ENCODE results near the gene TFF1. TPM values are rescaled to one million over a fixed set of nuclear protein-coding genes. Genes with fewer than 3 reads are reported as not detected.

Gene TFF1
- polyA plus RNA-seq, 2 donors: 0.42 to 9.7 TPM

GRCh38 chr21:42330380-42331371 lies 35.7 kb downstream of the TFF1 start:
- no peak overlapping the region for H3K27ac ChIP-seq (ENCODE audit: low read depth in 2 of 2, low read length in 1 of 2)
- H3K4me3 ChIP-seq (ENCODE audit: low read depth in 1 of 2, low read length in 2 of 2): no peak overlapping the region
- H3K4me1 ChIP-seq (ENCODE audit: control insufficient read depth in 2 of 2, insufficient read depth in 2 of 2, low read length in 1 of 2): no peaks in the 10 kb centered on the region
- no peaks in the 10 kb centered on the region for H3K27me3 ChIP-seq (ENCODE audit: control insufficient read depth in 1 of 2, insufficient read depth in 2 of 2, low read length in 2 of 2)
- WGBS, 2 donors: 82 to 90% methylated on average over 4 of the region's 4 CpGs
- H3K36me3 ChIP-seq (ENCODE audit: control insufficient read depth in 2 of 2, insufficient read depth in 2 of 2, low read length in 1 of 2): no peaks in the 10 kb centered on the region
- H3K9me3 ChIP-seq (ENCODE audit: control insufficient read depth in 2 of 2, insufficient read depth in 1 of 2, low read depth in 1 of 2, low read length in 1 of 2): peaks cover 0 to 2% of the 10 kb centered on the region in 2 donors

DNA sequence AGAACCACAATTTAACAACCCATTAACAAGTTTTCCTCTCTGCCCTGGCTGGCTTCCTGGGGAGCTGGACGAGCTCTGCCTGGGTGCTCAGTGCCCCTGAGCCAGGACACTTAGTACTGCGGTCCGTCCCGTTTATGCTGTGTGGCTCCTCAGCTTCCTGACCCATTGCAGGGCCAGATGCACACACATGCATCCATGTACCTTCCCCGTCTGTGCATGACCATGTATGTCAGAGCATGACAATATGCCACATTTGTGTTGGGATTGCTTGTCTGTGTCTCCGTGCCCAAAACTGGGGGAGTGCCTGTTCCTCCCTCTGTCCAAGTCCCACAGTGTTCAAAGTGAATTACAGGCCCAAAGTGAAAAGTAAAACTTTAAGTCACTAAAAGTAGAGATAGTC lies 41.4 kb downstream of the TFF1 start:
- Histone ChIP-seq H3K9me3 (ENCODE audit: control insufficient read depth in 2 of 2, insufficient read depth in 1 of 2, low read depth in 1 of 2, low read length in 1 of 2) (no peaks in the 10 kb centered on the region), H3K27me3 (ENCODE audit: control insufficient read depth in 1 of 2, insufficient read depth in 2 of 2, low read length in 2 of 2) (no peaks in the 10 kb centered on the region), H3K4me1 (ENCODE audit: control insufficient read depth in 2 of 2, insufficient read depth in 2 of 2, low read length in 1 of 2) (peaks cover 0 to 2% of the 10 kb centered on the region in 2 donors), H3K4me3 (ENCODE audit: low read depth in 1 of 2, low read length in 2 of 2) (no peak overlapping the region), H3K36me3 (ENCODE audit: control insufficient read depth in 2 of 2, insufficient read depth in 2 of 2, low read length in 1 of 2) (no peaks in the 10 kb centered on the region), H3K27ac (ENCODE audit: low read depth in 2 of 2, low read length in 1 of 2) (no peak overlapping the region)
- WGBS, 2 donors: 86 to 87% methylated on average over 6 of the region's 6 CpGs

- H3K36me3 ChIP-seq (ENCODE audit: control insufficient read depth in 2 of 2, insufficient read depth in 2 of 2, low read length in 1 of 2): no peaks in the 10 kb centered on the region
- H3K4me1 ChIP-seq (ENCODE audit: control insufficient read depth in 2 of 2, insufficient read depth in 2 of 2, low read length in 1 of 2): peaks cover 0 to 2% of the 10 kb centered on the region in 2 donors
- no peak overlapping the region for H3K4me3 ChIP-seq (ENCODE audit: low read depth in 1 of 2, low read length in 2 of 2)
- WGBS, 2 donors: 85 to 86% methylated on average over 4 of the region's 4 CpGs
- no peak overlapping the region for H3K27ac ChIP-seq (ENCODE audit: low read depth in 2 of 2, low read length in 1 of 2)
- H3K9me3 ChIP-seq (ENCODE audit: control insufficient read depth in 2 of 2, insufficient read depth in 1 of 2, low read depth in 1 of 2, low read length in 1 of 2): no peaks in the 10 kb centered on the region
- H3K27me3 ChIP-seq (ENCODE audit: control insufficient read depth in 1 of 2, insufficient read depth in 2 of 2, low read length in 2 of 2): no peaks in the 10 kb centered on the region
These were observed 44.5 kb downstream of the TFF1 start for GRCh38 chr21:42321845-42322244.

GRCh38 chr21:42321231-42321630 lies 45.1 kb downstream of the TFF1 start:
- Histone ChIP-seq H3K27me3 (ENCODE audit: control insufficient read depth in 1 of 2, insufficient read depth in 2 of 2, low read length in 2 of 2) (no peaks in the 10 kb centered on the region), H3K9me3 (ENCODE audit: control insufficient read depth in 2 of 2, insufficient read depth in 1 of 2, low read depth in 1 of 2, low read length in 1 of 2) (no peaks in the 10 kb centered on the region), H3K27ac (ENCODE audit: low read depth in 2 of 2, low read length in 1 of 2) (no peak overlapping the region), H3K36me3 (ENCODE audit: control insufficient read depth in 2 of 2, insufficient read depth in 2 of 2, low read length in 1 of 2) (no peaks in the 10 kb centered on the region), H3K4me3 (ENCODE audit: low read depth in 1 of 2, low read length in 2 of 2) (no peak overlapping the region), H3K4me1 (ENCODE audit: control insufficient read depth in 2 of 2, insufficient read depth in 2 of 2, low read length in 1 of 2) (peaks cover 0 to 2% of the 10 kb centered on the region in 2 donors)
- 86 to 92% methylated on average over 10 of the region's 10 CpGs for WGBS, 2 donors

DNA sequence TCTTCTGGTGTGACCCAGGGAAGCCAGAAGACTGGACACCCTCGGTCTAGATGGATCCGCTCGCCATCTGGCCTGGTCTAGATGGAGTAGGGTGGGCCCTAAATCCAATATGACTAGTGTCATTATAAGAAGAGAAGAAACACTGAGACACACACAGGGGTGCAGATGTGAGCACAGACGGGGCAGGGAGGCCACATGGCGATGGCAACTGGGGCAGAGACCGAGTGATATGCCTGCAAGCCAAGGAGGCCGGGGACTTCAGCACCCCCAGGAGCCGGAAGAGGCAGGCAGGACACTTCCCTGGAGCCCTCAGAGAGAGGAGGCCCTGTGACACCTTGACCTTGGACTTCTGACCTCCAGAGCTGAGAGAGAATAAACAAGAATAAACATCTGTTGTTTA lies 45.5 kb downstream of the TFF1 start:
- no peak overlapping the region for H3K27ac ChIP-seq (ENCODE audit: low read depth in 2 of 2, low read length in 1 of 2)
- H3K4me1 ChIP-seq (ENCODE audit: control insufficient read depth in 2 of 2, insufficient read depth in 2 of 2, low read length in 1 of 2): peaks cover 0 to 2% of the 10 kb centered on the region in 2 donors
- WGBS, 2 donors: 92 to 93% methylated on average over 8 of the region's 8 CpGs
- H3K36me3 ChIP-seq (ENCODE audit: control insufficient read depth in 2 of 2, insufficient read depth in 2 of 2, low read length in 1 of 2): no peaks in the 10 kb centered on the region
- H3K27me3 ChIP-seq (ENCODE audit: control insufficient read depth in 1 of 2, insufficient read depth in 2 of 2, low read length in 2 of 2): no peaks in the 10 kb centered on the region
- H3K9me3 ChIP-seq (ENCODE audit: control insufficient read depth in 2 of 2, insufficient read depth in 1 of 2, low read depth in 1 of 2, low read length in 1 of 2): no peaks in the 10 kb centered on the region
- no peak overlapping the region for H3K4me3 ChIP-seq (ENCODE audit: low read depth in 1 of 2, low read length in 2 of 2)

- Histone ChIP-seq H3K27me3 (ENCODE audit: control insufficient read depth in 1 of 2, insufficient read depth in 2 of 2, low read length in 2 of 2) (no peaks in the 10 kb centered on the region), H3K36me3 (ENCODE audit: control insufficient read depth in 2 of 2, insufficient read depth in 2 of 2, low read length in 1 of 2) (no peaks in the 10 kb centered on the region), H3K27ac (ENCODE audit: low read depth in 2 of 2, low read length in 1 of 2) (no peak overlapping the region), H3K4me3 (ENCODE audit: low read depth in 1 of 2, low read length in 2 of 2) (no peak overlapping the region), H3K9me3 (ENCODE audit: control insufficient read depth in 2 of 2, insufficient read depth in 1 of 2, low read depth in 1 of 2, low read length in 1 of 2) (no peaks in the 10 kb centered on the region), H3K4me1 (ENCODE audit: control insufficient read depth in 2 of 2, insufficient read depth in 2 of 2, low read length in 1 of 2) (peaks cover 0 to 2% of the 10 kb centered on the region in 2 donors)
- WGBS, 2 donors: 69 to 74% methylated on average over 15 to 17 of the region's 17 CpGs
These were observed 46.3 kb downstream of the TFF1 start for GRCh38 chr21:42319851-42320572.

GRCh38 chr21:42319376-42319775 lies 47.0 kb downstream of the TFF1 start:
- Histone ChIP-seq H3K4me3 (ENCODE audit: low read depth in 1 of 2, low read length in 2 of 2) (no peak overlapping the region), H3K27ac (ENCODE audit: low read depth in 2 of 2, low read length in 1 of 2) (no peak overlapping the region), H3K27me3 (ENCODE audit: control insufficient read depth in 1 of 2, insufficient read depth in 2 of 2, low read length in 2 of 2) (no peaks in the 10 kb centered on the region), H3K4me1 (ENCODE audit: control insufficient read depth in 2 of 2, insufficient read depth in 2 of 2, low read length in 1 of 2) (peaks cover 0 to 2% of the 10 kb centered on the region in 2 donors), H3K9me3 (ENCODE audit: control insufficient read depth in 2 of 2, insufficient read depth in 1 of 2, low read depth in 1 of 2, low read length in 1 of 2) (no peaks in the 10 kb centered on the region), H3K36me3 (ENCODE audit: control insufficient read depth in 2 of 2, insufficient read depth in 2 of 2, low read length in 1 of 2) (no peaks in the 10 kb centered on the region)
- WGBS, 2 donors: 61 to 66% methylated on average over 9 to 10 of the region's 10 CpGs

DNA sequence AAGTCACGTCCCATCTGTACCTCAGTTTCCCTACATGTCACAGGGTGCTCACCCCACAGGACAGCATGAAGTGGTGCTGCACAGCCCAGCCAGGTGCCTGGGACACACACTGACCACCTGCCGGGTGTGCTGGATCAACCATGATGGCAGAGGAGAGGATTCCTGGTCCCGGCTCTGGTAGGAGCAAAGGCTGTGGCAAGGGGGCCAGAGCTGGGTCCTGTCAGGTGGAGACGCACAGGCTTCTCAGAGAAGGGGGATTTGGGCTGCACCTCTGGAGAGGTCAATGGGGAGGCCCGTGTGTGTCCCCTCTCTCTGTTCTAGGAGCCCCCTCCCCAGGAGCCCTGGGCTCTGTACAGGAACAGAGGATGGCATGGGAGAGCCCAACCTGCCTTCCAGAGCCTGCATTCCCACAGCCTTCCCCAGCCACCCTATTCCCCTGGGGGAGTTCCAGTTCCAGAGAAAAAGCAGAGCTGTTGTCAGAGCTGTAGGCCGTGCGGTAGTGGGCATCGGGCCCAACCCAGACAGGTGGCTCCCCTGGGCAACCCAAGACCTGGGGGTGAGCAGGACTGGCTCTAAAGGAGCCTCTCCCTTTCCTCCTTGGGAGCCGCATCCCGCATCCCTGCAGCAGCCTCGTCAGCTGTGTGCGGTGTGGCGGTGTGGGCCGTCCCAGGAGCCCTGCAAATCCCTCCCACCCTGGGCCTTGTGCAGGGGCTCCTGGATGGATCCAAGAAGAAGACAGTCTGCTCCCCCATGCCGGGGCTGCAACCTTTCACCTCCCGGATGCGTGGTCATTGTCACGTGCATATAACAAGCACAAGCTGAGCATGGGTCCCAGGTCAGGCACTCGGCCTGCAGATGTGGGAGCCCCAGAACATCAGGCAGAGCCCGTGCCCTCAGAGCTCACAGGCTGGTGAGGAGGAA lies 48.2 kb downstream of the TFF1 start:
- Histone ChIP-seq H3K4me3 (ENCODE audit: low read depth in 1 of 2, low read length in 2 of 2) (no peak overlapping the region), H3K27me3 (ENCODE audit: control insufficient read depth in 1 of 2, insufficient read depth in 2 of 2, low read length in 2 of 2) (no peaks in the 10 kb centered on the region), H3K4me1 (ENCODE audit: control insufficient read depth in 2 of 2, insufficient read depth in 2 of 2, low read length in 1 of 2) (peaks cover 0 to 2% of the 10 kb centered on the region in 2 donors), H3K9me3 (ENCODE audit: control insufficient read depth in 2 of 2, insufficient read depth in 1 of 2, low read depth in 1 of 2, low read length in 1 of 2) (no peaks in the 10 kb centered on the region), H3K27ac (ENCODE audit: low read depth in 2 of 2, low read length in 1 of 2) (no peak overlapping the region), H3K36me3 (ENCODE audit: control insufficient read depth in 2 of 2, insufficient read depth in 2 of 2, low read length in 1 of 2) (no peaks in the 10 kb centered on the region)
- WGBS, 2 donors: 84 to 91% methylated on average over 20 of the region's 20 CpGs

- Histone ChIP-seq H3K27ac (ENCODE audit: low read depth in 2 of 2, low read length in 1 of 2) (no peak overlapping the region), H3K27me3 (ENCODE audit: control insufficient read depth in 1 of 2, insufficient read depth in 2 of 2, low read length in 2 of 2) (no peaks in the 10 kb centered on the region), H3K9me3 (ENCODE audit: control insufficient read depth in 2 of 2, insufficient read depth in 1 of 2, low read depth in 1 of 2, low read length in 1 of 2) (no peaks in the 10 kb centered on the region), H3K4me3 (ENCODE audit: low read depth in 1 of 2, low read length in 2 of 2) (no peak overlapping the region), H3K36me3 (ENCODE audit: control insufficient read depth in 2 of 2, insufficient read depth in 2 of 2, low read length in 1 of 2) (no peaks in the 10 kb centered on the region), H3K4me1 (ENCODE audit: control insufficient read depth in 2 of 2, insufficient read depth in 2 of 2, low read length in 1 of 2) (peaks cover 0 to 2% of the 10 kb centered on the region in 2 donors)
- 76 to 77% methylated on average over 8 of the region's 8 CpGs for WGBS, 2 donors
These were observed 49.0 kb downstream of the TFF1 start for GRCh38 chr21:42317341-42317741.

Measured in esophagus (tissue), 2 donors.